Measurements from ENCODE around the gene MBOAT1.

The MBOAT1 gene

GRCh38 chr6:20168690-20169089 is 43.6 kb downstream of the MBOAT1 start:
- Histone ChIP-seq H3F3A (ENCODE audit: low read depth) (peaks cover 4% of the 10 kb centered on the region; the same call in 1 of the 2 replicates), H3K9ac (ENCODE audit: low read depth, low read length, poor library complexity, severe bottlenecking) (no peak overlapping the region), H3K36me3 (ENCODE audit: insufficient read depth, low read length) (0 out of 2 replicates have a peak, but pooled peaks cover 5% of the 10 kb centered on the region), H4K20me1 (ENCODE audit: insufficient read depth, low read length, poor library complexity, severe bottlenecking) (no peaks in the 10 kb centered on the region), H3K4me1 (ENCODE audit: insufficient read depth, low read length, poor library complexity, severe bottlenecking) (peaks cover 34% of the 10 kb centered on the region), H3K4me2 (ENCODE audit: low read depth, low read length, poor library complexity, severe bottlenecking) (no peak overlapping the region), H3K79me2 (ENCODE audit: insufficient read depth, low read length) (peaks cover 20% of the 10 kb centered on the region), H3K27me3 (ENCODE audit: insufficient read depth, low read length, poor library complexity, severe bottlenecking) (no peaks in the 10 kb centered on the region), H2AFZ (ENCODE audit: low read length) (no peak overlapping the region), H3K4me3 (ENCODE audit: low read length, poor library complexity, severe bottlenecking) (no peak overlapping the region), H3K9me2 (replicated peaks; ENCODE audit: low read depth, low read length) (no peaks in the 10 kb centered on the region), H3K9me3 (ENCODE audit: insufficient read depth, low read depth, low read length) (no peaks in the 10 kb centered on the region)
- no peak for TF ChIP-seq EZH2phosphoT487 (IDR thresholded peaks at IDR 0.05; ENCODE audit: borderline replicate concordance)
- TF ChIP-seq, protein P1, sequence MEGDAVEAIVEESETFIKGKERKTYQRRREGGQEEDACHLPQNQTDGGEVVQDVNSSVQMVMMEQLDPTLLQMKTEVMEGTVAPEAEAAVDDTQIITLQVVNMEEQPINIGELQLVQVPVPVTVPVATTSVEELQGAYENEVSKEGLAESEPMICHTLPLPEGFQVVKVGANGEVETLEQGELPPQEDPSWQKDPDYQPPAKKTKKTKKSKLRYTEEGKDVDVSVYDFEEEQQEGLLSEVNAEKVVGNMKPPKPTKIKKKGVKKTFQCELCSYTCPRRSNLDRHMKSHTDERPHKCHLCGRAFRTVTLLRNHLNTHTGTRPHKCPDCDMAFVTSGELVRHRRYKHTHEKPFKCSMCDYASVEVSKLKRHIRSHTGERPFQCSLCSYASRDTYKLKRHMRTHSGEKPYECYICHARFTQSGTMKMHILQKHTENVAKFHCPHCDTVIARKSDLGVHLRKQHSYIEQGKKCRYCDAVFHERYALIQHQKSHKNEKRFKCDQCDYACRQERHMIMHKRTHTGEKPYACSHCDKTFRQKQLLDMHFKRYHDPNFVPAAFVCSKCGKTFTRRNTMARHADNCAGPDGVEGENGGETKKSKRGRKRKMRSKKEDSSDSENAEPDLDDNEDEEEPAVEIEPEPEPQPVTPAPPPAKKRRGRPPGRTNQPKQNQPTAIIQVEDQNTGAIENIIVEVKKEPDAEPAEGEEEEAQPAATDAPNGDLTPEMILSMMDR (conservative IDR thresholded peaks at IDR 0.05; ENCODE audit: low read length), result no peak

- no peaks in the 10 kb centered on the region for H3K9me3 ChIP-seq (ENCODE audit: insufficient read depth, low read depth, low read length)
- no peaks in the 10 kb centered on the region for H3K27me3 ChIP-seq (ENCODE audit: insufficient read depth, low read length, poor library complexity, severe bottlenecking)
- no peak overlapping the region for H3K4me2 ChIP-seq (ENCODE audit: low read depth, low read length, poor library complexity, severe bottlenecking)
- no peak overlapping the region for H3K9ac ChIP-seq (ENCODE audit: low read depth, low read length, poor library complexity, severe bottlenecking)
- H3K36me3 ChIP-seq (ENCODE audit: insufficient read depth, low read length), result 0 out of 2 replicates have a peak, but pooled peaks cover 5% of the 10 kb centered on the region
- H2AFZ ChIP-seq (ENCODE audit: low read length), result no peak overlapping the region
- no peak overlapping the region for H3K4me3 ChIP-seq (ENCODE audit: low read length, poor library complexity, severe bottlenecking)
- H3K9me2 ChIP-seq (replicated peaks; ENCODE audit: low read depth, low read length), result no peaks in the 10 kb centered on the region
- H3K79me2 ChIP-seq (ENCODE audit: insufficient read depth, low read length), result peaks cover 17% of the 10 kb centered on the region
- TF ChIP-seq, protein P1 (conservative IDR thresholded peaks at IDR 0.05; ENCODE audit: low read length), result no peak
- TF ChIP-seq EZH2phosphoT487 (IDR thresholded peaks at IDR 0.05; ENCODE audit: borderline replicate concordance), result no peak
- H4K20me1 ChIP-seq (ENCODE audit: insufficient read depth, low read length, poor library complexity, severe bottlenecking), result no peaks in the 10 kb centered on the region
- no peaks in the 10 kb centered on the region for H3F3A ChIP-seq (ENCODE audit: low read depth)
- H3K4me1 ChIP-seq (ENCODE audit: insufficient read depth, low read length, poor library complexity, severe bottlenecking), result peaks cover 24% of the 10 kb centered on the region
Observed at GRCh38 chr6:20167601-20168000, 44.7 kb downstream of the MBOAT1 start.

- Histone ChIP-seq H3K9me3 (ENCODE audit: insufficient read depth, low read depth, low read length) (no peaks in the 10 kb centered on the region), H3K9ac (ENCODE audit: low read depth, low read length, poor library complexity, severe bottlenecking) (no peak overlapping the region), H4K20me1 (ENCODE audit: insufficient read depth, low read length, poor library complexity, severe bottlenecking) (no peaks in the 10 kb centered on the region), H3K79me2 (ENCODE audit: insufficient read depth, low read length) (peaks cover 7% of the 10 kb centered on the region; the same call in 1 of the 2 replicates), H3K4me1 (ENCODE audit: insufficient read depth, low read length, poor library complexity, severe bottlenecking) (peaks cover 19% of the 10 kb centered on the region), H3K27me3 (ENCODE audit: insufficient read depth, low read length, poor library complexity, severe bottlenecking) (no peaks in the 10 kb centered on the region), H3F3A (ENCODE audit: low read depth) (no peaks in the 10 kb centered on the region), H3K9me2 (replicated peaks; ENCODE audit: low read depth, low read length) (no peaks in the 10 kb centered on the region), H2AFZ (ENCODE audit: low read length) (no peak overlapping the region), H3K4me2 (ENCODE audit: low read depth, low read length, poor library complexity, severe bottlenecking) (no peak overlapping the region), H3K4me3 (ENCODE audit: low read length, poor library complexity, severe bottlenecking) (no peak overlapping the region), H3K36me3 (ENCODE audit: insufficient read depth, low read length) (0 out of 2 replicates have a peak, but pooled peaks cover 5% of the 10 kb centered on the region)
- TF ChIP-seq, protein P1 (conservative IDR thresholded peaks at IDR 0.05; ENCODE audit: low read length), result no peak
- TF ChIP-seq EZH2phosphoT487 (IDR thresholded peaks at IDR 0.05; ENCODE audit: borderline replicate concordance), result no peak
Observed at GRCh38 chr6:20166210-20166609, 46.1 kb downstream of the MBOAT1 start.

All from Loucy (cell line).